Measurements from ENCODE around the gene HS6ST2.

The HS6ST2 gene

DNA sequence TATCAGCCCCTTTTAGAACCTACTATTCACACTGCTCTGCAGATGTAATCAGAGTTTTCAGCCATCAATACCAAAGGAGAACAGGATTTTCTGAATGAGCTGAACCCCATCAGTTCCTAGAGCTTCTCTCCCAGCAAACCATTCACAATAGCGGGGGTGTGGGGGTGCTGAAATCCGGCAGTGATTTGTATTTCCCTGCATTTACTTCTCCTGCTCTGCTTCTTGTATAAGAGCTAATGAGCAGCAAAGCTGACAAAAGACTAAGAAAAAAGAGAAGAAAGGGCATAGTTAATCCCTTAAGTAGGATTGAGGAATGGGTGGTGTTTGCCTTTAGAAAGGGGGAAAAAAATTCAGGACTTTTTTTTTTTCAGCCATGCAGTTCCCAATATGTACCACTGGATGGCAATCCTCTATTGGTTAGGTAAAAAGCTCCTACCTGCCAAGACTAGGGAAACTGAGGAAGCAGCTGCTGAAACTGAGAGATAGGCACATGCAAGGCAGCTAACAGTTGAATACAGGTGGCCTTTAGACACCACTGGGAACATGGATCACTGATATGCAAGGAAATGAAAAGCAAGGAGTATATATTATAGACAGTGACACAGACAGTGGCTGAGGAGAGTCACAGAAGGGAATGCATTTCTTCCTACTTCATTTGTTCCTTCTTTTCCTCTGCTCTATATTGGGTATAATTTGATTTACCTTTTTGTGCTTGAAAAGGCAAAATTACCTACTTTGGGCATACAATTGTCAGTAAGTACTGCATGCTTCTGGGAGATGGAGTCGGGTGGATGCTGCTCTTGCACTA lies 217.9 kb downstream of the HS6ST2 start:
- DNase-seq (ENCODE audit: low read depth) = no peak

DNA sequence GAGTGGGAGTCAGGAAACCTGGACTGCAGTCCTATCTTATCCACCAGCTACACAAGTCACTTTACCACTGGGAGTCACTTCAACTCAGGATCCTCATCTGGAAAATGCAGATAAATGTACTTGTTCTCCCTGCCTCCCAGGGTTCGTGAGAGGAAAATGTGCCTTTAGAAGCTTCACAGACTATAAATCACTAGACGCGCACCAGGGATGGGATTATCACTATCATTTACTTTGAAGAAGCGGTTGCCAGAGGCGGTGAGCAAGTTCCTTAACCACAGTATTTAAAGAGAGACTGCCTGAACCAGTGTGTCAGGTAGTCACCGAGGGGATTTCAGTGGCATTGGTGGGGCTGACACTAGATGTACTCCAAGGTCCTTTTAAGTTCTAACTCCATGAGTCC lies 219.5 kb downstream of the HS6ST2 start:
- no peak for DNase-seq (ENCODE audit: low read depth)

DNA sequence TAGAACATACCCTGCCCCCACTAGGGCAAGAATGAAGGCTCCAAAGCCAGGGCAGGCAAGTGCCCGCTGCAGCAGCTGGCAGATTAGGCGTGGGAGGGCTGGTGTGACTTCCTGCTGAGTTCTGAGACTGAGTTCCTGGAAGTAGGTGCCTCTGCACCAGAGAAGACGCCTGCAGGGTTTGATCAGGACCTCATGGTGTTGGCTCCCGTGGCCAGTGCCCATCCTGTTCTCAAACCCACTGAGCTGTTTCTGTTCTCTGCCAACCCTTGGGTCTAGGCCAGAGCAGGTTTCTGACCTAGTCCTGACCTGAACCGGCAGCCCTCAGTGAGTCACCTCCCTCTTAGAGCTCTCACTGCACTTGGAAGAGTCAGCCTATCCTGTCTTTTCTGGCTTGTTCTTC lies 220.7 kb downstream of the HS6ST2 start:
- DNase-seq (ENCODE audit: low read depth) = no peak

DNA sequence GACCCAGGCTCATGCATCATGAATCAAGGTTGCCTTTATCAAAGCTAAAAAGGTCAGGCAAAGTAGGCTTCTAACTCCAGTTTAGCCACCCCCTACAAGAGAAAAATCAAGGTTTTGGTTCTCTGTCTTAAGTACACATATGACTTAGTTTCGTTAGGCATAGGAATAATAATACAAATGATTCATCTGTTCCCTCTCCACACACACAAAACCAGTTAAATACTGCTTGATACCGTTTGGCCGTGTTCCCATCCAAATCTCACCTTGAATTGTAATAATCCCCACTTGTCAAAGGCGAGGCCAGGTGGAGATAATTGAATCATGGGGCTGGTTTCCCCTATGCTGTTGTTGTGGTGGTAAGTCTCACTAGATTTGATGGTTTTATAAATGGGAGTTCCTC lies 226.2 kb downstream of the HS6ST2 start:
- DNase-seq (ENCODE audit: low read depth) = no peak

- no peak for DNase-seq (ENCODE audit: low read depth)
Measured at GRCh38 chrX:132730726-132731125, 227.7 kb downstream of the HS6ST2 start.

- no peak for DNase-seq (ENCODE audit: low read depth)
Measured at GRCh38 chrX:132730266-132730665, 228.2 kb downstream of the HS6ST2 start.

DNA sequence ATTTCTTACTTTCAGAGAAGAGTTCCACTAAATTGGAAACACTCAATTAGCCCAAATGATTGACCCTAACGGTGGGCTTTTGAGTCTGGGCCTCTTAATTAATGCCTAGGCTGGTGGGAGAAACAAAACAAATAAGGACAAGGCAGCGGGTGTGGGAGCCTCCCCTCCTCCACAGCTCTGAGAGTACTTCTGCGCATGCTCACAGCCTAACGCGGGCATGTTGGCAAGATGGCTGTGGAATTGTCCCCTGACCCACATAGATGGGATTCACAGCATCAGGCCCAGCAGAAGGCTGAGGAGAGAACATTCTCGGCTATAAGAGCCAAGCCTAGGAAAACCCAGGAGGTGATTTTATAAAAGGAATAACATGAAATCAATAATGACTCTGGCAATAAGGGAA lies 230.1 kb downstream of the HS6ST2 start:
- no peak for DNase-seq (ENCODE audit: low read depth)

GRCh38 chrX:132718431-132718958 lies 239.9 kb downstream of the HS6ST2 start:
- no peak for DNase-seq (ENCODE audit: low read depth)

GRCh38 chrX:132716006-132716405 lies 242.4 kb downstream of the HS6ST2 start:
- DNase-seq (ENCODE audit: low read depth) = no peak

- no peak for DNase-seq (ENCODE audit: low read depth)
Measured at GRCh38 chrX:132714913-132715312, 243.5 kb downstream of the HS6ST2 start.

- no peak for DNase-seq (ENCODE audit: low read depth)
Measured at GRCh38 chrX:132712350-132712749, 246.1 kb downstream of the HS6ST2 start.

GRCh38 chrX:132710656-132711155 lies 247.7 kb downstream of the HS6ST2 start:
- DNase-seq (ENCODE audit: low read depth) = no peak

GRCh38 chrX:132708529-132708928 lies 249.9 kb downstream of the HS6ST2 start:
- DNase-seq (ENCODE audit: low read depth) = no peak

GRCh38 chrX:132704769-132705168 lies 253.7 kb downstream of the HS6ST2 start:
- DNase-seq (ENCODE audit: low read depth) = no peak

DNA sequence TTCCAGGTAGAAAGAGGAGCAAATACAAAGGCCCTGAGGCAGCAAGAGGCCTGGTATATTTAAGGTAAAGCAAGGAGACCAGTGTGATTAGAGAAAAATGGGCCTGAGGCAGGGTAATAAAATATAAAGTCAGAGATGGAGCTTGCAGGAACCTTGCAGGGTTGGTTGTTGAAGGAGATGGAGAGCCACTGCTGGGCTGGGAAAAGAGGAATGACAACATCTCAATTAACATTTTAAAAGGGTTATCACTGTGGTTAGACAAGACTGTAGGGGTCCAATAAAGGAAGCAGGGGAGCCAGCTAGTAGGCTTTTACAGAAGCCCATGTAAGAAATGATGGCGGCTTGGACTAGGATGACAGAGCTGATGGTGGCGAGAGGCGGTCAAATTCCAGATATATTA lies 264.0 kb downstream of the HS6ST2 start:
- DNase-seq (ENCODE audit: low read depth) = no peak

GRCh38 chrX:132692526-132692925 lies 265.9 kb downstream of the HS6ST2 start:
- DNase-seq (ENCODE audit: low read depth) = no peak

DNA sequence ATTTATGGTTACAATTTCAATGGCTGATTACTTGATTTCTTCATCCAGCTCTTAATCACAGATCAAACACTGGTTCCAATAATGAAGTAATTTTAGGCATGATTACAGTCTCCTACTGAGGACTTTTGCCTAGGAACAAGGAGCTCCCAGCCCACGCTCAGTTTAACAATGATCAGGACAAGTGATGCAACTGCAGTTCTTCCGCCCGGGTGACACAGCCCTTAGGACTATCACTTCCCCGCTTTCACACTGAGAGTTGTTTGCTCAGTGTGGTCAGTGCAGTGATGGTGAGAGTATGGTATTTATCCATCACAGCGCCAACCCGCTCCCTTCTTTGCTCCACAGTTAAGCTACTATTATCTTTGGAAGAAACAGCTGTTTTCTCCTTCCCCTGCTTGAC lies 266.4 kb downstream of the HS6ST2 start:
- no peak for DNase-seq (ENCODE audit: low read depth)

DNA sequence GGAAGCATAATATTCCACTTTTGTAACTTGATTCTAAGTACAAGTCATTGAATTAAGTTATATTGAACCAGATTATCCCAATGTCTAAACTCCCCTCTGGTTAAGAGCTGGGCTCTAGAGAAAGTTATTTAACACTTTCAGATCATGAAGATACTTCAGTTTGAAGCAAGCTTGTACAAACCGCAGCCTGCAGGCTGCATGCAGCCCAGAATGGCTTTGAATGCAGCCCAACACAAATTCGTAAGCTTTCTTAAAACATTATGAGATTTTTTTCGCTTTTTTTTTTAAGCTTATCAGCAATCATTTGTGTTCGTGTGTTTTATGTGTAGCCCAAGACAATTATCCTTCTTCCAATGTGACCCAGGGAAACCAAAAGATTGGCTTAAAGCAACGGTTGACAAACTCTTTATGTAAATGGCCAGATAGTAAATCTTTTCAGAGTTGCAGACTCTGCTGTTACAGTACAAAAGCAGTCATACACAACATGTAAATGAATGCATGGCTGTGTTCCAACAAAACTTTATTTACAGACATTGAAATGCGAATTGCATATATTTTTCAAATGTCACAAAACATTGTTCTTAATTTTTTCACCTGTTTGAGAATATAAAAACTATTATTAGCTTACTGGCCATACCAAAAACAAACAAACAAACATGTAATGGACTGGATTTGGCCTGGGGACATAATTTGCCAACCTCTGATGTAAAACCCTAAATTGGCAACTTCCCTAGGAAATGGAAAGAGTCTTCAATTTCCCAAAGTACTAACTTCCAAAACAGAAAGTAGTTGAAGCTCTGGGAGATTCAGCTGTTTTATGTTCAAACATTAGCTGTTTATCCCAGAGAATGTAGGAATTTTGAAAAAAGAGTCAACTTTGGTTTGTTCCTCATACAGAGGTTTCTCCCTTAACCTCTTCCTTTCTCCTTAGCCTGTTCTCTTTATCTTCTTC lies 268.5 kb downstream of the HS6ST2 start:
- no peak for DNase-seq (ENCODE audit: low read depth)

DNA sequence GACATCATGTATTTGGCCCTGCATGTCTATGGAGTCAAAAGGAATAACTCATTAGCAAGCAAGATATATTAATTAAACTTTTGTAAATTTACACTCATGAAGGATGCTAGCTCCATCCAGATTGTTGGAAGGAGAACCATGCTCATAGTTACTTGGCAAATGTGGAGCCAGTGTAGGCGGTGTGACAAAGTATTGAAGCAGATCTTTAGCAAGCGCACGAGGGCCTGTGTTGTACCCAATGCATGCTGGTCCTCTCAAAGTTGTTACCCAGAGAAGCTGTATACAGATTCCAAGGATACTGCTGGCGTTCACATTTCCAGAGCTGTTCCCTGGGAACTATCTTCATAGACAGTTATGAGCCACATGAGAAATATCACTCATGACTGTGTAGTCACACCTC lies 273.2 kb downstream of the HS6ST2 start:
- no peak for DNase-seq (ENCODE audit: low read depth)

DNA sequence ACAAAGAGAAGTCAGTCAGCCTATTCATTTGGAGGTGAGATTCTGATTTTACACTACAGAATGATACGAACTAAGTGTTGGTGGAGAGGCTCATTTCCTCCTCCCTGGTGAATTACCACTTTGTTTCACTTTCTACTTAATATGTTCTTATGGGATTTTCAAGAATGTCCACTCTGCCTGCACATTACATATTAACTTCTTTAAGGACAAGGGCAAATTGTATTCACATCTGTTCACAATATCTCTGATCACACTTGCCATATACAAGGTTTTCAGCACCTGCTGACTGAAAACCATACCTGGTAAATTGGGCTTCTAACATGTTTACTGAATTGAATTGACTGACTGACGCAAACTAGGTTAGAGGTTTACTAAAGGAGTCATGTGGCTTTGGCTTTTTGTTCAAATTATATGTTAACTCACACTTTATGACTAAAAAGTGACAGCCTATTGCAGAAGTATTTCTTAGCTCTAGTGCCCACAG lies 281.2 kb downstream of the HS6ST2 start:
- DNase-seq (ENCODE audit: low read depth) = no peak

- DNase-seq (ENCODE audit: low read depth) = no peak
Measured at GRCh38 chrX:132676561-132677186, 281.8 kb downstream of the HS6ST2 start.

GRCh38 chrX:132676102-132676501 lies 282.3 kb downstream of the HS6ST2 start:
- no peak for DNase-seq (ENCODE audit: low read depth)

All from stimulated activated CD8-positive, alpha-beta memory T cell treated with anti-CD3 and anti-CD28 coated beads, Interleukin-7, amount 100 ng/mL, for 24 hours (primary cell).